ENCODE data around the gene CAMK2B.

Gene CAMK2B

GRCh38 chr7:44329081-44329480 is 3.7 kb upstream of the CAMK2B start:
- no peak for DNase-seq

DNA sequence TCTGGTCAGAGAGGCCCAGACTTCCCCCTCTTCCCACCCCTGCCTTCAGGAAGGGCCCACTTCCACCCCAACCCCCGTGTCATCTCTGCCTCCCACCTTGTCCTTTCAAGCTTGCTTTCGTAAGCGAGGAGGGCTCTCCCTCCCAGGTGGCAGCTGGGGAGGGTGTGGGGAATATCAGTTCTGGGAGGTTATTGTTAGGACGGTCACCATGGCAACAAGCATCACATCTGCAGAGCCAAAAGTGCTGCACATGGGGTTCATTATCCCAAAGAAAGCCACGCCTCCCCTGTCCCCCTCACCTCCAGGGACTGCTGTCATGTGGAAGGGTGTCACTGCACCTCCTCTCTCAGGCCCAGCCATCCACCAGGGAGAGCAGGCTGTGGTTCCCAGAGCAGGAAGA is 2.6 kb upstream of the CAMK2B start:
- DNase-seq, result no peak

DNA sequence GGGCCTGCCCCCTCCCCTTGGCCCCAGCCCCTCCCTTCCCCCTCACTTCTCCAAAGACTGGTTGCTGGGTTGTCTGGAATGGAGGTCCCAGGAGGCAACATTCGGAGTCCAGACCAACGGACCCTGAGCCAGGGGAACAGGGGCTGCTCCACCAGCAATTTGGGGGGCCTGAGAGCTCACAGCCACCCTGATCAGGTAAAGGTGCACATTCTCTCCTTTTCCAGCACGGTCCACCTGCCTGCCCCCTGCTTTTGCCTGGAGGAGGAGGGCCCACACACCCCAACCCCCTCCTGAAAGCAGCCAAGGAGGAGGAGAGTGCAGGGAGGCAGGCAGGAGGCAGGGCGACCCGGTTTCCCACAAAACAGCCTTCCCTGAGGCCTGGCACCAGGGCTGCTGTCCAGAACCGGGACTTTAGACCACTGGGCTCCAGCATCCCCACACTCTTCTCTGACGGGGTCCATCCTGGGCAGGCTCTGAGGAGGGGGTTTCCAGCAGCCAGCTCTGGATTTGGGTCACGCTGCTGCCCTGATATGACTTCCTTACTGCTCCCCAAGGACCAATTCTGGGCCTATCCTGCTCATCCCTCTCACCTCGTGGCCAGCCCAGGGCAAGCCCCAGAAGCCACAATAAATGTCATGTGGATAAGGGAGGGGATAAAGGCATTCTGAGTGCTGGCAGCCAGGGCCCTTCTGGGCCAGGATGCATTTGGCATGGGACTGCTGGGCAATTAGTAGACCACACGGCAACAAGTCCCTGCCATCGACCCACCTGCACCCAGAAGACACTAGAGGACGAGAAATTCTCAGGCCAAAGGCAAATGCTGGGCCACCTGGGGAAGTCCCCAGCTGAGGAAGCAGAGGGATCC is 1.1 kb upstream of the CAMK2B start:
- no peak for DNase-seq

- DNase-seq, result no peak
Observed at GRCh38 chr7:44325811-44326241, 432 bp upstream of the CAMK2B start.

DNA sequence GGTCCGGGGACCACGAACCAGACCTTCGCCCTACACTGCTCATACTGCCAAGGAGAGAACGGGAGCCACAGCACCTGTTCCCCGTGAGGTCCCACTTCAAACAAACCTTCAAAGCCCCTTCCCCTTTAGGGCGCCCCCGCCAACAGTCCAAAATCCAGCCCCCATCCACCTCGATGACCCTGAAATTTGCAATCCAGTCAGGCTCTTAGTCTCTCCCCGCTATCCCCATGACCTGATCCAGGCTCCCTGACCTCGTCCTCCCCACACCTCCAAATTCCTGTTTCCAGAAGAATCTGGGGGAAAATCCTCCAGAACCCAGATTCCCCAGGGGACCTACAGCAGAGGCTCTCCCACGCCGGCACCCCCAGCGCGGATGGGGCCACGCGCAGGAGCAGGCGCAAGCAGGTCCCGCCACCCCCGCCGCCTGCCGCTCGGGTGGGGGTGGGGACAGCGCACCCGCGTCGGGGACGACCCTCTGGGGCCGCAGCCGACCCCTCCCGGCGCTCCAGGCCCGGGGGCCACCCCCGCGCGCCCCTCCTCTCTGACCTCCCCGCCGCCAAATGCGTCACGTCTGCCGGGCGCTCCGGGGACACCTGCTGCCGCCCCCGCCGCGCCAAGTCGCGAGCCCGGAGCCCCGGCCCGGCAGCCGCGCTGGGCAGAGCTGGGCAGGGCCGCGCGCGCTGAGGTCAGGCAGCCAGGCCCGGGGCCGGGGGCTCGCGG is 753 bp downstream of the CAMK2B start:
- no peak for DNase-seq

DNA sequence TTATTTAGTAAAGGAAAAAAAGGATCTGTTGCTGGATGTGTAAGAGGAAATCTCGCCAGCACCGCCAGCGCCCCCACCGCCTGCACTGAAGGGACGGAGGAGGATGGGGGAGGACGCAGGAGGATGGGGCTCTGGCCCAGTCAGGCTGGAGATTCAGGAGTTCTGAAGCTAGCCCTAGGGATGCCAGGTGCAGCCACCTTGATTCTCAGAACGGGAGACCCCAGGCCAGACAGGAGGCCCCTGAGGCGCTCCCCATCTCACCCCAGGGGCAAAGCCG is 1.3 kb downstream of the CAMK2B start:
- DNase-seq, result no peak

DNA sequence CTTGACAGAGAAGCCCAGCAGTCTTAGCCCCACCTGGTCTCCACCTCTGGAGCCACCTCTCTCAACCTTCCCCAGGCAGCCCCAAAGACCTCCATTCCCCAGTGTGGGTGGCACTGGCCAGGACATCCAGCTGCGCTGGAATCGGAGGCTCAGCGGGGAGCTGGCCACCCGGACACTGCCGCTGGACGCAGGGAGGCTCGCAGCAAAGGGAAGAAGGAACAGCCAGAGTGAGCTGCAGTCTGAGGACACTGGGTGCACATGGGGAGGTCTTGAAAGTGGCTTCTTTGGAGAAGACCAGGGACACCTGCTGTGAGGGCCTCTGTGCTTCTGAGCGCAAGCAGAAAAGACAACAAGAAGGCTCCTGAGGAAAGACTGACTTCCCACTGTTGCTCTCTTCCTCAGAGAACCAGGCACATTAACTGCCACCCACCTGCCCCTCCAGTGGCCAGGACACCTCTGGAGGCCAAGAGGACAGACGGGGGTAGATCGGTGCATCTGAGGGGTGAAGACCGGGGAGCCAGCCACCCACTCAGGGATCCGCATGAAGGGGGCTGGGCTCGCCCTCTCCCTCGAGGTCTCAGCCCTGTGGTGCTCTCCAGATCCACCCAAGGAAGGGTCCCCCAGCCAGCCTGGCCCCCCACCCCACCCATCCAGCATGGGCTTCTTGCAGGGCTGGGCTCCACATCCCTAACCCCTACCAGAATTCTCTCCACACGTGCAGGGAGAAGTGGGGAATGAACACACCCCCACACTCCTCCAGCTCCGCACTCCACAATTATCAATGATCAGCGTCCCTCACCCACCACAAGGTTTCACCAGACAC is 1.8 kb downstream of the CAMK2B start:
- no peak for DNase-seq

- DNase-seq, result peak; percentile 34
Observed at GRCh38 chr7:44322631-44323363, 2.6 kb downstream of the CAMK2B start.

- no peak for DNase-seq
Observed at GRCh38 chr7:44321796-44322195, 3.6 kb downstream of the CAMK2B start.

DNA sequence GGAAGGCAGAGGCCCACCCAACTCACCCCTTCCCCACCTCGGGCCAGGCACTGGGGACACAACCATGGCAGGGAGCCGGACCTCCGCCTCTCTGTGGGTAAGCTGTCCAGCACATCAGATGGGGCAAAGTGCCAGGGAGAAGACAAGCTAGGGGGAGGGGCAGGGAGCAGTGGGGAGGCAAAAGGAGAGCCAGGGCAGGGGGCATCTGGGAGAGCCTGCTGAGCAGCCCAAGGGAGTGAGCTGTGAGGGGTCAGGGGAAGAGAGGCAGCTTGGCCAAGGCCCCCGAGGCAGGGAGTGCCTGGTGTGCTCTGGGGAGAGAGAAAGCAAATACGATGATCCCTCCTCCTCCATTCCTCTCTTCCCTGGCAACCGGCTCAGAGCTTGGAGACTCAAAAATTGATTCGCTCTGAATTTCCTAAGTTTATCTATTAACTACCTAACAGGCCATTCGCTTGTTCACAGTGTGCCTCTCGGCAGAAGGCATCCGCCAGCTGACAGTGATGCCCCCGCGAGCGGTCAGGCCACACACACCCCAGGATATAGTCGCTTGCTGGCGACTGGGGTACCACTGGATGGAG is 4.5 kb downstream of the CAMK2B start:
- DNase-seq, result no peak

DNA sequence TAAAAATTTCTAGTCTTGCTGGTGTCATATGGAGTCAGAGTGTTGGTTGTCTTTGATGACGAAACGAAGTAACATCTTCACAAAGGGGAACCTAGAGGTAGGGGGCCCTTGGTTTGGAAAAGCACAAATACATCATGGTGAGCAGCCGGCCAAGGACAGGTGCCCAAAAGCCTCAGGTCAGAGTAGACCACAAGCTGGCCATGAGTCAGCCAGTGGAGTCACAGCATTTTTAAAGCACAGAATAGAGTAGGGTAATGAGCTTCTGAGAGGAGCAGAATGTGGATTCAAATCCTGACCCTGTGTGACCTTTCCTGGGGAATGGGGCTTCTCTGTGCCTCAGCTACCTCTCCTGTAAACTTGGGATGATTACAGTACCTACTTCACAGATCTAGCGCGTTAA is 5.3 kb downstream of the CAMK2B start:
- DNase-seq, result no peak

- no peak for DNase-seq
Observed at GRCh38 chr7:44318332-44318731, 7.1 kb downstream of the CAMK2B start.

DNA sequence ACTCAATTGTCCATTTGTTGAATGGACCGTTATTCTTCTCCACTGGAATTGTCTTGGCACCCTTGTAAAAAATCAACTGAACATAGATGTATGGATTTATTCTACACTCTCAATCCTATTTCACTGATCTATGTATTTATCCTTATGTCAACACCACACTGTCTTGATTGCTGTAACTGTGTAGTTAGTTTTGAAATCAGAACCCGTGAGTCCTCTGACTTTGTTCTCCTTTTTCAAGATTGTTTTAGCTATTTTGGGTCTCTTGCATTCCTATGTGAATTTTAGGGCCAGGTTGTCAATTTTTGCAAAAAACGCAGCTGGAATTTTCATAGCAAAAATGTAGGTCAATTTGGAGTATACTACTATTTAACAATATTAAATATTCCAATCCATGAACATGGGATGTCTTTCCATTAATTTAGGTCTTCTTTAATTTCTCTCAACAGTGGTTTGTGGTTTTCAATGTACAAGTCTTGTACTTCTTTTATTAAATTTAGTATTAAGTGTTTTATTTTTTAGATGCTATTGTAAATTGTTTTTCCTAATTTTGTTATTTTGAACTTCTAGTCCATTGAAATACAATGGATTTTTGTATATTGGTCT is 10.0 kb downstream of the CAMK2B start:
- no peak for DNase-seq

GRCh38 chr7:44313621-44314031 is 11.8 kb downstream of the CAMK2B start:
- no peak for DNase-seq

DNA sequence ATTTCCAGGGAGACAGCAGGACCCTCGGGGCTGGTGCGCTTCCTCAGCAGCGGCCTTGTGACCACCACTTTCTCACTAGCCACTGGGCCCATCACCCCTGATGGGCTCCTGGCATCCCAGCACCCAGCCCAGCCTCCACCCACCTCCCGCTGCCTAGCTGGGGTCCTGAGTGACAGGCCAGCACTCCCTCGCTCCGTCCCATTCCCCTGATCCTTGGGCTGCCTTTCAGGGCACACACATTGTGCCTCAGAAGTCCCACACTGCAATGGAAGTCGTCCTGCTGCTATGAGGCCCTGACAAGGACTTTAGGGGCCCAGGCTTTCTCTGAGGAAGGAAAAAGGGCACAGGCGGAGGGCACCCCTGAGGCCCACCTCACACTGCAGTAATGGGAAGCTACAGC is 12.4 kb downstream of the CAMK2B start:
- no peak for DNase-seq

- DNase-seq, result no peak
Observed at GRCh38 chr7:44311561-44312495, 13.6 kb downstream of the CAMK2B start.

- no peak for DNase-seq
Observed at GRCh38 chr7:44310221-44310848, 15.1 kb downstream of the CAMK2B start.

- peak; percentile 14 for DNase-seq
Observed at GRCh38 chr7:44309271-44310091, 15.9 kb downstream of the CAMK2B start.

DNA sequence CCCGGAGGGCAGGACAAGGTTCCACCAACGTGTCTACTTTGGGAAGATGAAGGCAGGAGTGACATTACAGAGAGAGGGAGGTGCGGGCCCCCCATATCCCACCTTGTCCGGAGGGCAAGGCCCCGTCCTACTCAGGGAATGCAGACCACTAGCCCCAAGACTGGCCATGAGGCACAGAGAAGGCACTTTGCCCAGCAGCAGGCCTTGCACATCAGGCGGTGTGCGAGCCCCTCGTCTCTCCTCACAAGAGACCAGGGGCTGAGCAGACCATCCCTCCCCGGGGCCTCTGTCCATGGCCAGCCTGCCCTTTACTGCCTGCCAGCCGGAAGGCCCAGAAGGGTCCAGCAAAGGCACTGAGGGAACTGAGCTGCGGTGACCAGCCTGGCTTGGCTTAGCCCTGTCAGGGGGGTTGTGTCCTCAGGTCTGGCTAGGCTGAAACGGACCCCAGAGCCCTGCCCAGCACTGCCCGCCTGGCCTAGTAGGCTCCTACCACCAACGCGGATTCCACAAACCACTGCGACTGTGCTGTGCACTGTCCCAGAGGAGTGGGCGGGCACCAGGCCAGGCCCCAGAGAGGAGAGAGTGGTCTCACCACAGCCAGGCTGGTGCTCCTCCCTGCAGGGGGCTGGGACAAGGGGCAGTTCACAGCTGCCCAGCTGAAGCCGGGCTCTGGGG is 16.7 kb downstream of the CAMK2B start:
- DNase-seq, result no peak
